MM.1S (cell line): ENCODE measurements around the gene NR5A2.

Experiments used
- CTCF ChIP-seq: fragments of 300-600 bp; sonication (generic); IDR thresholded peaks from 2 replicates; pipeline ENCODE4 v1.5.1; 2016; ENCODE audit warnings: antibody characterized with exemption, low read length, mixed read lengths
- EZH2phosphoT487 ChIP-seq: fragments of 300-600 bp; sonication (generic); IDR thresholded peaks from 2 replicates; pipeline ENCODE4 v1.6.1; 2018; ENCODE audit warnings: antibody characterized with exemption, low read length

GRCh38 chr1:200037501-200037900, 10.0 kb downstream of the NR5A2 start:
- TF ChIP-seq CTCF: no peak
- no peak for TF ChIP-seq EZH2phosphoT487
